Heart right ventricle (tissue), 16 donors: ENCODE results near the gene FTH1. TPM values are rescaled to one million over a fixed set of nuclear protein-coding genes. Genes with fewer than 3 reads are reported as not detected.
"Not testable (repeated sequence)": the region's sequence is repeated elsewhere in the genome, so short reads cannot be mapped to it uniquely, and the experiment has no call there.

Source experiments
- ATAC-seq, 8 donors: fragments of 200-7000 bp; cut with Tn5 transposase; one replicate each; pipeline ENCODE4 v1.9.1; 2020; ENCODE audit warnings: mild to moderate bottlenecking in 8 of 8, moderate library complexity in 8 of 8, moderate number of reproducible peaks in 1 of 8
- DNase-seq, 2 donors: peaks; one replicate each; pipeline ENCODE4 v3.0.0-alpha.2; 2020
- H3K27ac ChIP-seq, 10 donors: fragments of 200-600 bp; sonication (generic) in 2 of 10; one replicate each; pipeline versions ENCODE4 v1.5.0 to v1.8.0; 2020 to 2022; ENCODE audit warnings: mild to moderate bottlenecking in 3 of 10
- H3K27me3 ChIP-seq, 7 donors: fragments of 200-600 bp; one replicate each; pipeline ENCODE4 v1.8.0; 2021 to 2022; ENCODE audit warnings: mild to moderate bottlenecking in 2 of 7
- H3K36me3 ChIP-seq, 9 donors: fragments of 200-600 bp; sonication (generic) in 1 of 9; one replicate each; pipeline versions ENCODE4 v1.5.0 to v1.8.0; 2020 to 2022; ENCODE audit warnings: mild to moderate bottlenecking in 2 of 9
- H3K4me1 ChIP-seq, 9 donors: fragments of 200-600 bp; sonication (generic) in 1 of 9; one replicate each; pipeline versions ENCODE4 v1.5.0 to v1.8.0; 2020 to 2022; ENCODE audit warnings: mild to moderate bottlenecking in 4 of 9
- H3K4me3 ChIP-seq, 10 donors: fragments of 200-600 bp; sonication (generic) in 2 of 10; one replicate each; pipeline versions ENCODE4 v1.5.0 to v1.8.0; 2020 to 2022; ENCODE audit warnings: mild to moderate bottlenecking in 7 of 10, moderate library complexity in 2 of 10
- H3K9me3 ChIP-seq, 11 donors: fragments of 200-600 bp in 10 of 11; sonication (generic) in 2 of 11; one replicate each; pipeline versions ENCODE4 v1.5.0 to v1.8.0; 2013 to 2022; ENCODE audit warnings: mild to moderate bottlenecking in 2 of 11, control low read depth in 1 of 11, moderate library complexity in 1 of 11
- WGBS, 2 donors: extraction: QIAGEN DNeasy Blood & Tissue Kit; methylation state at CpG; one replicate each; pipeline ENCODE4 v1.1.7; 2013; ENCODE audit warnings: inconsistent platforms in 1 of 2; 5-methylcytosine and 5-hydroxymethylcytosine counted together
- intact Hi-C, 10 donors: fragments of 100-400 bp; cut with DNase I; formaldehyde crosslinking; loops; one replicate each; pipeline versions ENCODE4 v1.11.1 to v1.14.2; 2022
- polyA plus RNA-seq, 2 donors: library from polyadenylated mRNA; stranded (reverse); fragments of 200-250 nt; gene quantifications; one replicate each; pipeline ENCODE4 v1.2.3, GENCODE V29; 2013
- total RNA-seq, 10 donors: library from RNA; stranded (reverse); fragmentation: NEBNext Ultra II Directional in 3 of 10; extraction: Animal tissue kit (Norgen Biotek cat#: 25700) in 3 of 10; gene quantifications; one replicate each; pipeline versions ENCODE4 v1.2.1 to v1.2.4, GENCODE V29; 2021 to 2023
- TF ChIP-seq, protein P1 (sequence below), 9 donors: fragments of 200-600 bp; sonication (generic) in 2 of 9; IDR thresholded peaks; one replicate each; pipeline versions ENCODE4 v1.5.0 to v1.8.0; 2021 to 2022; ENCODE audit warnings: antibody characterized with exemption in 9 of 9, mild to moderate bottlenecking in 5 of 9, moderate library complexity in 1 of 9
- donor health status: Arrhythmogenic right ventricular cardiomyopathy.
- donor health status: ischemic (EF 13 %, LVEDD 7.1; RV severe dilation, severe dysfunction).
- donor health status: healthy with polysubstance abuse.
- donor health status: DM: no; HTN: yes; CAD: no.
- donor health status: DM: no; HTN: no; CAD: no.
- donor health status: ischemic (EF 25% LVEDD 6.9; RV normal size, moderate dysfunction).
- donor health status: ischemic (EF 25% LVEDD 5.7; RV mildly dilated, moderate dysfunction).
- donor health status: healthy.
- donor health status: DM: yes; HTN: yes; CAD: no.
- donor health status: Ischemic cardiomyopathy.
- donor health status: ischemic (EF 35%, LVEDD 5.7; RV mildly dilated, moderate dysfunction).
- donor health status: nonischemic (EF 11% LVEDD 7.7; RV severe dilation, severe dysfunction).
- donor health status: DM: yes; HTN: yes; CAD: no.
- donor health status: PGD.
- donor health status: ischemic (EF 29% LVEDD 5.4; RV normal size, mild dysfunction).
- donor health status: nonischemic (EF 23%, LVEDD 6.1; RV moderate dilation, normal function).

Gene FTH1
- total and polyA plus RNA-seq, 12 donors, result 1,346 to 5,199 (median 2,962) TPM

DNA sequence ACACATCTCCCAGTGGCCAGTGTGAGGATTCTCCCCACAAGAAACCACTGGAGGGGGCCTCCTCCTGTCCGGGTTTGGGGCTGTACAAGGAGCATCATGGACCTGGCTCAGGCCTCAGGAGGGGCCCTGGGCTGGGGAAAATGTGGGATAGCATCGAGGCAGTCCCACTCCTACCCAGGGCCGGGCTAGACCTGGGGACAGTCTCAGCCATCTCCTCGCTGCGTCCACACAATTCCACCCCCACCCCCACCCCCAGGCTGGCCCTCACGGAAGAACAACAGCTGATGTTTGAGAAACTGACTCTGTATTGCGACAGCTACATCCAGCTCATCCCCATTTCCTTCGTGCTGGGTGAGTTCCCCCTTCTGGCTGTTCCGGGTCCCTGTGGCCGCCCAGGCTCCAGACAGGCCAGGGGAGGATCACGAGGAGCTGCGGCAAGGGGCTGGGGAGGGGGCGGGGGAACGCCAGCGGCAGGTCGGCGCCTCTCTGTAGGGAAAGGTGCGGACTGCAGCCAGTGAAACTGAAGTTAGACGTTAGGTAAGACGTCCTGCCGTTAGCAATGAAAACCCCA is 12.5 kb downstream of the FTH1 start:
- DNase-seq (peak; percentile 57 to 62), ATAC-seq (peak; percentile 69 to 88 (median 86))
- TF ChIP-seq, protein P1, sequence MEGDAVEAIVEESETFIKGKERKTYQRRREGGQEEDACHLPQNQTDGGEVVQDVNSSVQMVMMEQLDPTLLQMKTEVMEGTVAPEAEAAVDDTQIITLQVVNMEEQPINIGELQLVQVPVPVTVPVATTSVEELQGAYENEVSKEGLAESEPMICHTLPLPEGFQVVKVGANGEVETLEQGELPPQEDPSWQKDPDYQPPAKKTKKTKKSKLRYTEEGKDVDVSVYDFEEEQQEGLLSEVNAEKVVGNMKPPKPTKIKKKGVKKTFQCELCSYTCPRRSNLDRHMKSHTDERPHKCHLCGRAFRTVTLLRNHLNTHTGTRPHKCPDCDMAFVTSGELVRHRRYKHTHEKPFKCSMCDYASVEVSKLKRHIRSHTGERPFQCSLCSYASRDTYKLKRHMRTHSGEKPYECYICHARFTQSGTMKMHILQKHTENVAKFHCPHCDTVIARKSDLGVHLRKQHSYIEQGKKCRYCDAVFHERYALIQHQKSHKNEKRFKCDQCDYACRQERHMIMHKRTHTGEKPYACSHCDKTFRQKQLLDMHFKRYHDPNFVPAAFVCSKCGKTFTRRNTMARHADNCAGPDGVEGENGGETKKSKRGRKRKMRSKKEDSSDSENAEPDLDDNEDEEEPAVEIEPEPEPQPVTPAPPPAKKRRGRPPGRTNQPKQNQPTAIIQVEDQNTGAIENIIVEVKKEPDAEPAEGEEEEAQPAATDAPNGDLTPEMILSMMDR (IDR thresholded peaks at IDR 0.05), result peak in 6 of 9 donors; percentile 11 to 35 (median 28)
- peak overlapping the region; percentile 37 to 99 (median 76) for H3K27ac ChIP-seq
- H3K4me3 ChIP-seq, result peak overlapping the region; percentile 25 to 70 (median 46)
- peaks cover 0 to 26% (median 0%) of the 10 kb centered on the region in 9 donors for H3K36me3 ChIP-seq
- intact Hi-C loops, result loop anchor here in 2 of 10 donors (5.0 kb wide), 2 partner anchors 127 to 163 kb away; partner anchors contain the start of genes FEN1 (in 1 of the 2) and TMEM258 (in 1 of the 2)
- 10 to 12% methylated on average over 21 of the region's 21 CpGs for WGBS, 2 donors
- H3K4me1 ChIP-seq, result peaks cover 2 to 36% (median 14%) of the 10 kb centered on the region in 9 donors
- no peaks in the 10 kb centered on the region for H3K9me3 ChIP-seq
- H3K27me3 ChIP-seq, result no peaks in the 10 kb centered on the region

DNA sequence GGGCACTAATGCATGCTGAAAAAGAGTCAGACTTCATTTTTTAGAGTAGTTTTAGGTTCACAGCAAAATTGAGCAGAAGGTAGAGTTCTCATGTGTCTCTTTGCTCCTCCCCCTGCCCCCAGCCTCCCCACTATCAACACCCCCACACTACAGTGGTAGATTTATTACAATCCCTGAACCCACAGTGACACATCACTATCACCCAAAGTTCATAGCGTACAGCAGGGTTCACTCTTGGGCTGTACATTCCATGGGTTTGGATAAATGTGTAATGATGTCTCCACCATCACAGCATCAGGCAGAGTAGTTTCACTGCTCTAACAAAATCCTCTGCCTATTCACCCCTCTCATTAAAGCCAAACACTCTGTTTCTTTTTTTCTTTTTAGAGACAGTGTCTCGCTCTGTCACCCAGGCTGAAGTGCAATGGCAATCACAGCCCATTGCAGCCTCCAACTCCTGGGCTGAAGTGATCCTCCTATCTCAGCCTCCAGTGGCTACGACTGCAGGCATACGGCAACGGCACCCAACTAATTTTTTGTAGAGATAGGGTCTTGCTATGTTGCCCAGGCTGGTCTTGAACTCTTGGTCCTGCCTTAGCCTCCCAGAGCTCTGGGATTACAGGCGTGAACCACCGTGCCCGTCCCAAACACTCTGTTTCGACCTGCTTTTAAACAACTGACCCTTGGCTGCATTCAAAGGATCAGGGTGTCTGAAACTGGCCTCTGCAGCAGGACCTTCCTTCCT is 13.2 kb downstream of the FTH1 start:
- H3K27ac ChIP-seq, result peak overlapping the region in 9 of 10 donors; percentile 9 to 99 (median 77)
- H3K4me1 ChIP-seq, result peaks cover 6 to 43% (median 14%) of the 10 kb centered on the region in 9 donors
- TF ChIP-seq, protein P1 (IDR thresholded peaks at IDR 0.05), result no peak
- no peaks in the 10 kb centered on the region for H3K9me3 ChIP-seq
- DNase-seq (no peak), ATAC-seq (no peak)
- WGBS, 2 donors, result 93 to 94% methylated on average over 9 of the region's 9 CpGs
- no peaks in the 10 kb centered on the region for H3K27me3 ChIP-seq
- H3K4me3 ChIP-seq, result peak overlapping the region in 5 of 10 donors; percentile 45 to 70 (median 55)
- H3K36me3 ChIP-seq, result peaks cover 0 to 20% (median 0%) of the 10 kb centered on the region in 9 donors
- intact Hi-C loops, result loop anchor here in 2 of 10 donors (5.0 kb wide), 2 partner anchors 128 to 162 kb away; partner anchors contain the start of genes FEN1 (in 1 of the 2) and TMEM258 (in 1 of the 2)

- Histone ChIP-seq H3K27ac (peak overlapping the region in 1 of 10 donors; percentile 99), H3K4me1 (peaks cover 6 to 49% (median 14%) of the 10 kb centered on the region in 9 donors), H3K36me3 (peaks cover 0 to 18% (median 0%) of the 10 kb centered on the region in 9 donors)
- intact Hi-C loops, result loop anchor here in 2 of 10 donors (5.0 kb wide), 2 partner anchors 129 to 161 kb away; partner anchors contain the start of genes FEN1 (in 1 of the 2) and TMEM258 (in 1 of the 2)
- H3K9me3 ChIP-seq, H3K4me3 ChIP-seq, H3K27me3 ChIP-seq, ATAC-seq, DNase-seq: not testable (repeated sequence)
- 95 to 98% methylated on average over 5 of the region's 5 CpGs for WGBS, 2 donors
Measured at GRCh38 chr11:61953632-61954031, 13.8 kb downstream of the FTH1 start.

GRCh38 chr11:61952882-61953281 is 14.6 kb downstream of the FTH1 start:
- Histone ChIP-seq H3K4me3 (no peak overlapping the region), H3K4me1 (peaks cover 6 to 52% (median 15%) of the 10 kb centered on the region in 9 donors), H3K9me3 (no peaks in the 10 kb centered on the region), H3K27ac (no peak overlapping the region), H3K27me3 (no peaks in the 10 kb centered on the region), H3K36me3 (peaks cover 0 to 12% (median 0%) of the 10 kb centered on the region in 9 donors)
- ATAC-seq, result no peak
- TF ChIP-seq, protein P1 (IDR thresholded peaks at IDR 0.05), result no peak
- DNase-seq, result no peak
- intact Hi-C loops, result loop anchor here in 2 of 10 donors (5.0 kb wide), 2 partner anchors 129 to 161 kb away; partner anchors contain the start of genes FEN1 (in 1 of the 2) and TMEM258 (in 1 of the 2)
- 98 to 99% methylated on average over 3 of the region's 3 CpGs for WGBS, 2 donors
